Ureter (tissue), 1 donor: ENCODE data around the gene FEZF2. TPM values are rescaled to one million over a fixed set of nuclear protein-coding genes. Genes with fewer than 3 reads are reported as not detected.

Experiments
- DNase-seq: peaks from one replicate; pipeline ENCODE4 v3.0.0-alpha.2; 2020; ENCODE audit warnings: low spot score
- total RNA-seq: library from RNA; stranded (reverse); gene quantifications from one replicate; pipeline ENCODE4 v1.2.4, GENCODE V29; 2023
- donor health status: DM: yes; HTN: yes; CAD: no.

FEZF2 gene
- total RNA-seq: not detected

DNA sequence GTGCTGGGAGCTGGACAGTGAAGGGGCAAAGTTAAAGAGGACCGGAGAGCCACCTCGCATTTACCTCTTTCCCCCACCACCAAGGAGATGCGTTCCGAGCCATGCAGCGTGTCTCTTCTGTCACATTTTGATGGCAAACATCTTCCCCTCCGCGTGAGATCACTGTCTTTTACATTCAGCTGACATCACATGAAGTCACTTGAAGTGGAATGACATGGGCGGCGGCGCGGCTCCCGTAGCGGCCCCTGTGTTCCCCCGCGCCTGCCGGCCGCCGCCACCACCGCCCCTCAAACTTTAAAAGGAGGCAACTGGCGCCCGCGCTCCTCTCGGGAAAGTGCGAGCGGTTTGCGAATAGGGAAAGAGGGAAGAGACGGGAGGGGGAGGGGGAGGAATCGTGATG lies at the start of gene FEZF2:
FEZF2 (minus strand) TSS at position 336 of the 400 bp plus-strand sequence. CDS start 682 bp downstream, outside the sequence.
- DNase-seq: no peak

DNA sequence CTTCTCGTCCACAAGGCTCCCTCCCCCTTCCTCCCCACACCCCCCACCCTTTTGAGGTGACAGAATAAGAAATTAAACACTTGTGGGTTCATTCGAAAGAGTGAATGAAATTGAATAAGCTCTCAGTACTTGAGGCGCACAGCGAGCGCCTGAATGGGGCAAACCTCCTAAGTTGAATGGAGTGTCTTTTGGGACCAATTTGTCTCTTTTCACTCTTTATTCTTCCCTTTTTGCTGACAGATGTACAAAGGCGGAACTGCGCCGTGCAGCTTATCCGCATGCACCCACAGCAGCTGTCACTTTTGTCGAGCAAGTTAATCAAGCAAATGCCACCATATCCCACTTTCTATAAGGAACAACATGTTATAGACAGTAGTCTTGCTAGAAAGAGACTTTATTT lies 47.9 kb upstream of the FEZF2 start:
- no peak for DNase-seq

DNA sequence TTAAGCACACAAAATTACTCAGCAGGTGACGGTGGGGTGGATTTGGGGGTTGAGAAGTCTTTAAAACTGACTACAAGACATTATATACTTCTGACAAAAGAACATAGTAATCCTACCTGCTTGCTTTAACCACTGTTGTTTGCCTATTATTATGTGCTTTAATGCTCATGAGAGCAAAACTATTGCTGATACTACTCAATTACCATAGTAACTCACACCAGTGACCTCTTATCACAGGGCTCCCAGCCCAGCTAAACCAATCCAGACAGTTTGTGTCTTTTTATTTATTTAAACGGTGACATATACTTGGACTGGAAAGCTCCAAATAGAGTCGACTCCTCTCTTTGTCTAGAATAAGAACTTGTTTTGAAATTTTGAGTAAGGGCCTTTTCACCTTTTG lies 42.8 kb upstream of the FEZF2 start:
- no peak for DNase-seq

DNA sequence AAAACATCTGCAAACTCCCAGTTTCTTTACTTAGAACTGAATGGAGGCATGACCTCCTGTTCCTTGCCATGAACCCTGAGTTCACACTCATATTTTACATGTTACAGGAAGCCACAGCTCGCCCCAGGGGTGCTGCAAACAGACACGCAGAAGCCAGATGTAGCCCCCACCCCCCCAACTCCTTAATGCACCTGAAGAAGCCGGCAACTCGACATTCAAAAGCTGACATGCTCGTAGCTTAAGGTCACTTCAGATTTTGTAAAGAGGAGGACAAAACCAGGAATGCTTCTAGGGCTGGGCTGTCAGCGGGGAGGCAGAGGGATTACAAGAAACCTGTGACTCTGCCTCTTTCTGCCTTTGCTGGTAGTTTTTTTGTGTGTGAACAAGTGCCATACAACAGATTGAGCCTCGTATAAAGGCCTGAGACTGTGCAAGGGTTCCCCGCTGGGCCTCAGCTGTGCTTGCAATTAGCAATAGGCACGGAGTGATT lies 42.0 kb upstream of the FEZF2 start:
- no peak for DNase-seq

DNA sequence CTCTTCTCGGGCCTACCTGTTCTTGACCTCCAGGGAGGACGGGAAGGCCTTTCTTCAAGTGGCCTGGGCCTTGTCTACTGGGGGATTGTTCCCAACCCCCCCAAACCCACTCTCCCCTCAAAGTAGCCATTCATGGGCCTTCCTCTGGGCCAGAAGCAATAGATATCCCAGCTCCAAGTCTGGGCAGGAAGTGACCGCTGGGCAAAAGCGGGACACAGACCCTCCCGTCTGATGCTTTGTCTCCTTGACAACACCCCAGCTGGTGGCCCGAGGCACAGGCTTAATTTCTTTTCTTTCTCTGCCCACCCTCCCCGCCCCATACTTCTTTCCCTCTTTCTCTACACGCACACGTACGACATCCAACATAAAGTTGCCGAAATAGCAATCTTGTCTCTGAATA lies 41.4 kb upstream of the FEZF2 start:
- DNase-seq: no peak

DNA sequence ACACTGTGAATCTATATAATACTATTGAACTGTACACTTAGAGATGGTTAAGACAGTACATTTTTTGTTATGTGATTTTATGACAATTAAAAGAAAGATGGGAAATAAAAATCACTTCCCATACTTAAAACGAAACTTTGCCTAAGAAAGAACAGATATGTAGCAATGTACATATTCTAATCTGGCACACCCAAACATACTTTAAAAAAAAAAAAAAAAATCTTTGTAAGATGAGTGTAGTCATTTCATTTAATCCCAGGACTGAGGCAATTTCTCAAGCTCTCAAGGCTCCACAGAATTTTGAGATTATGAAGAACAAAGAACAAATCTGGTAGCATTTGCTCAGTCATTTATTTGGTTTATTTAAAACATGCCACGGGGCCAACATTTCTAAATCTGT lies 40.3 kb upstream of the FEZF2 start:
- no peak for DNase-seq

DNA sequence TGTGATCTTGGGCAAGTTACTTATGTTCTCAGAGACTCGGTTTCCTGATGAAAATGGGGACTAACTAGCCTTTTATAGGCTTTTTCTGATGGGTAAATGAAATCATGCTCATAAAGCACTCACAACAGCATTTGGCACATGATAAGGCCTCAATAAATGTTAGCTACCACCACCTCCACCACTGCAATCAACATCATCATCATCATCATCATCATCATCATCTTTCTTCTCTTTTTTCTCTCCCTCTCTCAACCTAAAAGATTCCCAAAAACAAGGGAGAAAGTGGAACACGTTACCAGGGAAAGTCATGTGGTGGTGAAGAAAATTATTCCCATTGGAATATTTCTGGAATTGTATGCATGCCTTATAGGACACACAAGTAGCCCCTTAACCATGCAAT lies 33.6 kb upstream of the FEZF2 start:
- no peak for DNase-seq

DNA sequence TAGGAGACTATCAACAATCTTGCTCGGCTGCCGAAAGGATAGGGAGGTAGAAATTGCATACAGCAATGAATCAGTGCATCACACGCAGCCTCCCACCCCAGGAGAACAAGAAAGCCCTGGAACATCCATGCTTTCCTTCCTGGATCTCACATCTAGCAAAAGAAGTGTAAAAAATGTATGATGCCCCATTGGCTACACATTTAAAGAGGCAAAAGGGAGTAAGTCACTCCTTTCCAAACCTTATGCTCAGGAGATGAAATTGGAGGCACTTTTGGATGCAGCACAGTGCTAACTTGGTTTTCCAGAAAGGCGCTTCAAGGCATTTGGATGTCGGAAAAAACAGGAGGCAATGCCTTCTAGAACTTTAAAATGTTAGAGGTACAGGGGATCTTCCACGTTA lies 32.2 kb upstream of the FEZF2 start:
- DNase-seq: no peak

DNA sequence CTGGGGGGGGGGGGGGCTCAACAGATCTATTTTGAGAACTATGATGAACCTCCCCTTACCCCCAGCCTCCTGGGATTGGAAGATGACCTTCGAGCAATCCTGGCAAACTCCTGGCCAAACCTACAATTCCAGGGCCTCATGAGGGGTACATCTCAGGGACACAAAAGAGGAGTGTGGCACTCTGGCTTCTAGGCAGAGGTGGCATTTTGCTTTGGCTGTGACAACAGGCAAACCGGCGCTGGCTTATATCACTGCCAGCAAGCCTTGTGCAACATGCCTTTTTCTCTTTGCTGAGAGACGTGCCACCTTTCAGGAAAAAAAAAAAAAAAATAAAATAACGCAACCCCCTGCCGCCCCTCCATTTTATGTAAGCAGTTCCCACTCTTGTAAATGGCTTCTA lies 31.8 kb upstream of the FEZF2 start:
- no peak for DNase-seq

DNA sequence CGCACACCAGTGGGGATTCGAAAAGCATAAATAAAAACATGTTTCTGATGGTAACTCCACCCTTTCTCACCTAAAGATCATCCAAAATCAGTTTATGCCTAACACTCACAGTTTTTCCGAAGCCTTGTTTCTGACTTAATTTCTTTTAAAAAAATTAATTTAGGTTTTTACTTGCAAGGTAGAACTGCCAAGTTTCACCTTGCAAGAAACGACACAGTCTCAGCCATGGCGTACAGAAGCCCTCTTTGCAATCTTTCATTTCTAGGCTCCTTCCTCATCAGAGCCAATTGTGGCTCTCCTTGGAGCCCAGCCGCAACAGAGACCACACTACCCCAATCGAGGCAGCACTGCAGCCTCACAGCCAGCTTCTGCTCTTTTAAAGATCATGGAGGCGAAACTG lies 31.0 kb upstream of the FEZF2 start:
- no peak for DNase-seq

DNA sequence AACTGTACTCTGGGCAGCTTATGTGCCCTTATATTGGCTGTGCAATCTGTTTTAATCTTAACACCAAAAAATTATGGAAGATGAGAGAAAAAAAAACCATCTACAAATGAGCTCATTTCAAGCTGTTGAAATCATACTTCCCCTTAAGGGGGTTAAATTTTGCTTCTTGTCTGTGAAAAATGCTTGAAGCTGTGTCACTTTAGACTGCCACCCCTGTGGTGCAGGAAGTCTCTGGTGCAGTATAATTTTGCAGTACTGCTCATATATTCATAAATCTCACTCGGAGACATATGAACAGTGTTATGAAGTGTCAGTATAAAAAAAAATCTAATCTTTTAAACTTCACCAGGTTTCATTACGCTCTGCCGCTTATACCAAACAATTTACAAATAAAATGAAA lies 30.4 kb upstream of the FEZF2 start:
- DNase-seq: no peak

DNA sequence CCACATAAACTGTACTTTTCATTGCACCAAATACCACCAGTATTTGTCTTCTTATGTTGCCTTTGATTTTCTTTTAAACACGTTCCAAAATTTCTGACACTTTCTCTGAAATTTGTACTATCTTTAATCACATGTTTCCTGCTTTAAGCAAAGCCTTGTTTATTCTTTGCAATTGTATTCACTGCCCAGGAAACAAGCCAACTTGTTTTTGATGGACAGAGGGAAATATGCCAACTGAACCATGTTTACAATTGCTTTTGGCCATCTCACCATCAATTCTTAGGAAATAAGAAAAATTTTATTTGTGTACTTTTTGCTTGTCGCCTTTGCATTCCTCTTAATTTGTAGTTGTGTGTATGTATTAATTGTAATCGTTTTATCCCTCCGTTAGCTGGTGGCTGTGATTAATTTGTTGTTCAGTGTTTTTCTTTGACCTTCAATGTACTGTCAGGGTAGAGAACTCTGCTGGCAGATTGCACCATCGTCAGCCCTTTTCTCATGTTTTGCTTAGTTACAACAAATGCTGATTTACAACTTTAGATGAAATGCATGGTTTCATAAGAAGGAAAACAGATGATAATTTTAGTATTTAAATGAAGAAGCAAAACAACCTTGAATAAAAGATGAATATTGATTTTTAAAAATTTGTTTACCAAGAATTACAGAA lies 19.4 kb upstream of the FEZF2 start:
- no peak for DNase-seq

DNA sequence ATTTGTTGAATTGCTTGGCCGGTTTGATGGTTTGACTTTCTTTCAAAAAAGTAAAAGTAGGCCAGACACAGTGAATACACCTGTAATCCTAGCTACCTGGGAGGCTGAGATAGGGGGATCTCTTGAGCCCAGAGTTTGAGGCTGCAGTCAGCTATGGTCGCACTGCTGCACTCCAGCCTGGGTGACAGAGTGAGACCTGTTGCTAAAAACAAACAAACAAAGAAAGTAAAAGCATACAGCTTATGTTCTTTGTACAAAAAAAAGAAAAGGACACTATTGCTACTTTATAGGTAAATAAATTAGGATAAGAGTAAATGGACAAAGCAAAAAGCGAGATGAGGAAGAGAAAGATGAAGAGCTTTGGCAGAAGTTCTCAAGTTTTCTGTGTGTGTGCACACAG lies 13.9 kb upstream of the FEZF2 start:
- DNase-seq: no peak

DNA sequence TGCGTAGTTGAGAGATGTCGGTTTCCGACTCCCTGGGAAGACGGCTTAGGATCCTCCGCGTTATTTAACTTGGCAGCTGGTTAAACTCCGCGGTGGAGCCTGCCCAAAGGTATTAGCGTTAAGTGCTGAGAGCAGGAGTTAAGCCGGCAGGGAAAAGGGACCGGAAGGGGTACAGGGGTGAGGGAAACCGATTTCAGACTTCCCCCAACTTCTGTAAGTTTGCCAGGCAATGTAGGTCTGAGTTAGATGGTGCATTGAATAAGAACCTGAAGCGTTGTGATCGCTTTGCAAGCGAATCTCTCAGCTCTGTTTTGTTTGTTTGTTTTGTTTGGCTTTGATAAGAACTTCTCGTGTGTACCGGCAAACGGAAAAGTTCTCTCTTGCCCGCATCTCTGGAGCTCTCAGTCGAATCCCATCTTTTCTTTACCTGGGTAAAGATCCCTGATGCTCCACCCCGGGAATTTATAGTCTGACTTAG lies 6.0 kb upstream of the FEZF2 start:
- DNase-seq: no peak

DNA sequence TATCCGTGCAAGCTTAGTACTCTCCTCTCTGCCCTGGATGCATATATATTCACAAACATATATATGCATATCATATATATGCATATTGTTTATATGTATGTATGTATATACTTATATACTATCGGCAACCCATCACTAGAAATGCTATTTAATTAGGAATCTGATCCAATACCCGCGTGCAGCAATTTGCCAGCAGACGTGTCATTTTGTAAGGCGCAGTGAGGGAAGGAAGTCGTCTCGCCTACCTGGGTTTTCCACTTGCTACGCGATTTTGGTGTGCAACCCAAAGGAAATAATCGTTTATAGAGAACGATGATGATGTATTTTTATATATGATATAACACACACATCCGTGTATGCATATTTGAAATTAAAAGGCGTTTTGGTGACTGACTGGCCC lies 5.6 kb upstream of the FEZF2 start:
- DNase-seq: no peak

DNA sequence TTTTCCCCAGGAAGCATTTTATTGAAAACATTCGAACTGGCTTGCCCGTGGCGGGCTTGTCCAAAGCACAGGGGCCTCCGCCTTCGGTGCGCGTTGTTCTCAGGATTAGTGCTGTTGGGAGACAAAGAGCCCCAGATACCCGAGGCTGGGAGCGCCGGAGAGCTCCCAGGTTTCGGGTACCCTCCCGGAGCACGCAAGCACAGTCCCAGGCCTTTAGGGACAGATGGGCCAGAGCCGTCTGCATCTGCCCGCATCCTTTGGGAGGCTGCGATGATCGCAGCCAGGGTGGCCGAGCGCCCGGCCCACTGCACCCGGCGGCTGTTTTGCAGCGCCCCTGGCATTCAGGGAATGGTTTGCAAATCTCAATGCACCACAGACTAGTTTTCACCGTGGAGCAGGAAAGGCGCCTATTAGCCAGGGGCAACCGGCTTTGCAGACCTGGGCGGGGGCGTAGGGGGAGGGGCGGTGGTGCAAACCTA lies 5.0 kb upstream of the FEZF2 start:
- DNase-seq: no peak

DNA sequence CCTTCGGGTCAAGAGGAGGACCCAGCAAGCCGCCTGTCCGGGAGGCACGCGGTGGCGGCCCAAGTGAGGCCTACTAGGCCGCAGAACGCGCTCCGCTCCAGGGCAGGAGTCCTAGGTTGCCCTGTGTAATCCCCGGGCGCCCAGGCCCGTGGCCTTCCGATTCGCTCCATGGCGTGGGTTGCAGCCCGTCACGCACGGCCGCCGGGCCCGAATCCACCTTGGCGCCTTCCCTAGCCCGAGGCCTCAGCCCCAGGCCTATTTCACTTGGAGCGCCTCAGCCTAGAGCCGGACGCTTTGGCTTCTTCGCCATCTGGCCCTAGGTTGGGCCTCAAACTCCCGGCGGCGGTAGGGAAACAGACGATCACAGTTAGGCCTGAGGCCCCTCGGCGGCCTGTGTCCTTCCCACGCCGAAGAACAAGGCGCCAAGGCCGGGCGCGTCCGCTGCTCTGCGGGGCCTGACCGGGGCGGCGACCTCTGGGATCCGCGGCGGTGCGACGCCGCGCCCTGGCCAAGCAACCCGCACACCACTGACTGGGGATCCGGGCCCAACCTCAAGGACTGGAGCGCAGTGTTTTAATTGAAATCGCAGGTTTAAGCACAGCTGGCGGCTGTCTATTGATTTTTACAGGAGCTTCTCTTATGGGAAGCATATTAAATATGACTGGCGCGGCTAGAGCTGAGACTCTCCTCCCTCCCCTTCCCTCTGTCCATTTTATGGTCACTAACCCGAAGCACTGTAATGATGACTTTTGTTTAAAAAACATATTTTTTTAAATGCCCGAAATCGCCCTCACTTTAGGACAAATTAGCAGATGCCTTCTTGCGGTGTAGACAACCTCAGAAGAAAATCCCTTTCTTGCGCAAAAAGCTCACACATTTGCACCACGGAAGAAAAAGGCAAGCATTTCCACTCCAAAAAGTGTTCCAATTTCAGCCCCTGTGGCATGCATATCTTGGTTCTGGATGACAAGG lies 3.8 kb upstream of the FEZF2 start:
- DNase-seq: no peak

DNA sequence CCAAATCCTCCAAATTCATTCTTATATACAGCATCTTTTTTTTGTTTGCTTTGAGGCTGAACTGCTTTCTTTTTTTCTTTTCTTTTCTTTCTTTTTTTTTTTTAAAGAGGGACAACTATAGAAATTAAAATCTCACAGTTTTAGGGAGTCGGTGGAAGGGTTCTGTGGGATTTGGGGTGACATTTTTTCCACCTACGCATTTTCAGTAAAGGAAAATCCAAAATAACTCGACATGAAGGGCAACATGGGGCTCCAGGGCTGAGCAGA lies 3.0 kb upstream of the FEZF2 start:
- DNase-seq: no peak

DNA sequence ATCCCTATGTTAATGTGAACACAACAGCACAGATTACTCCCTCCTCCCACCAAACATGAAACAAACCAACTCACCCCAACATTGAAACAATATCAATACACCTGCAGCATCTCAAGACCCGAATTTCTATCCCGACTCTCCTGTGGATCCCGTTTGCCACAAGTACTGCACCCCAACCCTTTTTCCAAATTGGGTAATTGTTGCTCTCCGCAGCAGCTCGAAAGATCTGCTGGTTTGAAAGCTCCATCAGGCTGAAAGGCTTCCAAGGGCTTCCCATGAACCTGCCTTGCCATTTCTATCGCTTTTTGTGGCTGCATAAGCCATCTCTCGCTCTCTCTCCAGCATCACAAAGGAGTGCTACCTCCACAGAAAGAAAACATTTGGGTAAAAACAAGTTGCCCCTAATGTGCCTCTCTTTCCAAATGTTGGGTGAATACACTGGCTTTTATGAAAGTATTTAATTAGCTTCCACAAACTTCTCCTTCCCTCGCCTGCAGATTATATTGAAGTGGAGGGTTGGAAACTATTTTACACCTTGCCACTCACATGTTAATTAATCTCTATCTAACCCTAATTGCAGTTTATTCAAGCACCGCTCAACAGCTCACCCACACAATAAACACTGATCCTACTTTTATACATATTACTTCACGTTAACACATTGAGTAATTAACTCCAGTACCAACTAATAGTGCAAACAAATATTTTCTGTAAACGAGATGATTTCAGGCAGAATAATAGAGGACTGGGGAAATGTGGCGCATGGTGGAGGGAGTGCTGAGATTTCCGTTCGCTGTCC lies 2.5 kb upstream of the FEZF2 start:
- no peak for DNase-seq

DNA sequence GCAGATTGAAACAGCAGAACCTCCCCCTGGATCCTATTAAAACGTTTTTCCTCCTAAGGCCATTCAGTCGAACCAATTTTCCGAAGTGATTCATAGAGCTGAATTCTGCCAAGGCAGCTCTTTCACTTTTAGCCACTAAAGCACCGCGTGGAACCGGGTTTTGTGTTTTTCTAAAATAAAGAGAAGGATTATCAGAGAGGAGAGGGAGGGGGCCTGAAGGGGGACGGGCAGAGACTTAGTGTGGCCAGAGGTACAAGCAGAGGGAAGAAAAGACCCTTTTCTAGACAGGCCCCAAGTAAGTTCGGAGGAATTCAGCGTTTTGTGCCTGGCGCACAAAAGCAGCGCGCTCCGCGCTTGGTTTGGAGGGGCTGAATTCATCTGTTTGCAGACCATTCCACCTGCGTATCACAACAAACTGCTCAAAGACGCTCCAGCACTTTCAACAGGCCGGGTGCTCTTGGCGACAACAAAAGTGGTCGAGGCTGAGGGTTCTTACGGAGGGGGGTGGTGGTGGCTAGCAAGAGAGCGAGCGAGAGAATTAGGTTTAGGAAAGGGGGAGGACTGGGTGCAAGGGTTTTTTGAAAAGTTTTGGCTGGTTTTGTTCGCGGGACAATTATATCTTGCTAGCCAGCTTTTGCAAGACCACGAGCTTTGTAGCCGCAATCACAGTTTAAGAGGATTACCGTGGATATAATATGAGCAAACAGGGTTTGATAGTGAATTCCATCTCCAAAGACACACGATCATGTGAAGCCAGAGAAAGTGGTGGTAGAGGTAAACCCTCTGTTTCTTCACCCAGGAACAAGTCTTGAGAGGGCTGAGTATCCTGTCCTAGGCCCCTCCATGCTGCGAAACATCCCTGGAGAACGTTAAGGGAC lies 1.2 kb upstream of the FEZF2 start:
- DNase-seq: no peak

DNA sequence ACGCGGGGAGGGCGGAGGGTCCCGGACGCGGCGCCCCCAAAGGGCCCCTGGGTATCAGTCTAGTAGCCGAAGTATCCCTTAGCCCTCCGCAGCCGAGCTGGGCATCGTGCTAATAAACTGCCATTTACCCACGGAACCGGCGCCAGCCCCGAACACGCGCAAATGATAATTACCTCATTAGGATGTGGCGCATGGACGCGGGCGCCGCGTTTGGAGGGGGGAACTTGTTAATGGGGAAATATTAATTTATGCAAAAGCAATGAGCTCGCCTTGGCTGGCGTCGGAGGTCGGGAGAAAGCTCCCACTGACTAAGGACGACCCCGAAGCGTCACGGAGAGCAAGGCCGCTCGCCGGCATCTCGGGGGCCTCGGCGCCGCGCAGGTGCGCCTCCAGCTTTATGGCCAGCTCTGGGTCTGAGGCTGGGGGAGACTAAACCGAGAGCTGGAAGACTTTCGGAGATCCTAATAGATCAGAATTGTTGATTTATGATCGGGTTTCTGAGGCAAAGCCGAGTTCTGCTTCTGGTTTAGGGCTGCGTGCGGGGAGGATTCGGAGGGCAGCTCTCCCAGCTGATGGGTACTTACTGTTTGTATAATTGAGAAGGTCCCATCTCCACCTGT lies 474 bp upstream of the FEZF2 start:
- DNase-seq: no peak
